Coronary artery (tissue), 2 donors: ENCODE results near the gene JAZF1.

Experiments
- DNase-seq: peaks from one replicate; pipeline ENCODE4 v3.0.0-alpha.2; 2017; ENCODE audit warnings: low spot score
- H3K27ac ChIP-seq, 2 donors: fragments of 200-600 bp; sonication (generic); one replicate each; pipeline ENCODE4 v1.5.1; 2016 to 2019
- H3K4me3 ChIP-seq: fragments of 200-600 bp; sonication (generic); 2 replicates; pipeline ENCODE4 v1.5.1; 2016; ENCODE audit warnings: mild to moderate bottlenecking, moderate library complexity
- CTCF ChIP-seq: fragments of 200-600 bp; sonication (generic); IDR thresholded peaks from one replicate; pipeline ENCODE4 v1.5.1; 2019; ENCODE audit warnings: antibody characterized with exemption

Gene JAZF1

GRCh38 chr7:28138837-28139236 lies 41.8 kb downstream of the JAZF1 start:
- Histone ChIP-seq H3K4me3 (no peak overlapping the region), H3K27ac (no peak overlapping the region)
- no peak for TF ChIP-seq CTCF
- DNase-seq = no peak

- TF ChIP-seq CTCF = no peak
- no peak for DNase-seq
Measured at GRCh38 chr7:28137463-28137862, 43.1 kb downstream of the JAZF1 start.

GRCh38 chr7:28136885-28137284 lies 43.7 kb downstream of the JAZF1 start:
- H3K4me3 ChIP-seq = no peak overlapping the region
- H3K27ac ChIP-seq = no peak overlapping the region
- TF ChIP-seq CTCF = no peak
- DNase-seq = no peak

More at GRCh38 chr7:28137463-28137862, 43.1 kb downstream of the JAZF1 start:
- no peak overlapping the region for H3K27ac ChIP-seq
- H3K4me3 ChIP-seq = no peak overlapping the region

- TF ChIP-seq CTCF = no peak
- no peak for DNase-seq
- Histone ChIP-seq H3K27ac (no peak overlapping the region), H3K4me3 (no peak overlapping the region)
Measured at GRCh38 chr7:28136420-28136819, 44.2 kb downstream of the JAZF1 start.

- Histone ChIP-seq H3K4me3 (no peak overlapping the region), H3K27ac (no peak overlapping the region)
- DNase-seq = no peak
- no peak for TF ChIP-seq CTCF
Measured at GRCh38 chr7:28135760-28136159, 44.8 kb downstream of the JAZF1 start.

- DNase-seq = no peak
- no peak overlapping the region for H3K4me3 ChIP-seq
- H3K27ac ChIP-seq = no peak overlapping the region
- TF ChIP-seq CTCF = no peak
Measured at GRCh38 chr7:28135315-28135714, 45.3 kb downstream of the JAZF1 start.

- no peak for DNase-seq
- no peak overlapping the region for H3K27ac ChIP-seq
- no peak for TF ChIP-seq CTCF
- no peak overlapping the region for H3K4me3 ChIP-seq
Measured at GRCh38 chr7:28133872-28134271, 46.7 kb downstream of the JAZF1 start.
